ENCODE data around the gene KEAP1.
A peak's percentile ranks its signal among the peaks of the same experiment; 100 is the strongest.
"Not testable (repeated sequence)": the region's sequence is repeated elsewhere in the genome, so short reads cannot be mapped to it uniquely, and the experiment has no call there.

KEAP1 gene

DNA sequence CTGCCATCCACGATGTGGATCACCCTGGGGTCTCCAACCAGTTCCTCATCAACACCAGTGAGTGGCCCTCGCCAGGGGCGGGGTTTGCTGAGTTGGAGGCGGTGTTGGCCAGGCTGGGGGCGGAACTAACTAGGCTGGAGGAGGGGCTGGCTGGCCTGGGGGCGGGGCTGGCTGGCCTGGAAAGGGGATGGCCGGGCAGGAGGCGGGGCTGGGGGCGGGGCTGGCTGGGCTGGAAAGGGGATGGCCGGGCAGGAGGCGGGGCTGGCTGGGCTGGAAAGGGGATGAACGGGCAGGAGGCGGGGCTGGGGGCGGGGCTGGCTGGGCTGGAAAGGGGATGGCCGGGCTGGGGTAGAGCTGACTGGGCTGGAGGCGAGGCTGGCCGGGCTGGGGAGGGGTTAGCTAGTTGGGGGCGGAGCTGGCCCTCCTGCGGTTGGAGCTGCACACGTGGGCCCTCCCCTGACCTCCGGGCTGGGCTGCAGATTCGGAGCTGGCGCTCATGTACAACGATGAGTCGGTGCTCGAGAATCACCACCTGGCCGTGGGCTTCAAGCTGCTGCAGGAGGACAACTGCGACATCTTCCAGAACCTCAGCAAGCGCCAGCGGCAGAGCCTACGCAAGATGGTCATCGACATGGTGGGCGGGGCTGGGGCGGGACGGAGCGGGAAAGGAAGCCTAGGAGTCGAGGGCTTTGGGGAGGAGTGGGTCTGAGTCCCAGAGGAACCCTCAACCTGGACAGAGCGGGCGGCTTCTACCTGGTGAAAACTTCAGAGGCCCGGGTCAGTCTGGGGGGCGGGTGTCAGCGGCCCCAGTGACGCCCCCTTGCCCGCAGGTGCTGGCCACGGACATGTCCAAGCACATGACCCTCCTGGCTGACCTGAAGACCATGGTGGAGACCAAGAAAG is 41.9 kb downstream of the KEAP1 start:
- Mint-ChIP-seq H3K36me3 (peaks cover 7% of the 10 kb centered on the region), H3K27me3 (peaks cover 24% of the 10 kb centered on the region), H3K4me3 (no peak overlapping the region), H3K27ac (no peak overlapping the region), H3K4me1 (peaks cover 14% of the 10 kb centered on the region), H3K9me3 (no peaks in the 10 kb centered on the region)
- peak; percentile 90 for DNase-seq
- CTCF ChIA-PET: no interaction called here

DNA sequence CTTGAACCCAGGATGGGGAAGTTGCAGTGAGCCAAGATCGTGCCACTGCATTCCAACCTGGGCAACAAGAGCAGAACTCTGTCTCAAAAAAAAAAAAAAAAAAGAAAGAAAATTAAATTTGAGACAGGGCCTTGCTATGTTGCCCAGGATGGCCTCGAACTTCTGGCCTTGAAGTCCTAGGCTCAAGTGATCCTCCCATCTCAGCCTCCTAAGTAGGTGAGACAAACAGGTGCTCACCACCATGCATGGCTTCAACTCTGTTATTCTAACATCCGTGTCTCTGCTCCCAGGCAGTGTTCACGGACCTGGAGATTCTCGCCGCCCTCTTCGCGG is 42.5 kb downstream of the KEAP1 start:
- Mint-ChIP-seq H3K4me3 (no peak overlapping the region), H3K4me1 (peaks cover 14% of the 10 kb centered on the region), H3K27me3 (peaks cover 24% of the 10 kb centered on the region), H3K9me3 (no peaks in the 10 kb centered on the region), H3K36me3 (peaks cover 7% of the 10 kb centered on the region), H3K27ac (no peak overlapping the region)
- CTCF ChIA-PET: no interaction called here
- no peak for DNase-seq

DNA sequence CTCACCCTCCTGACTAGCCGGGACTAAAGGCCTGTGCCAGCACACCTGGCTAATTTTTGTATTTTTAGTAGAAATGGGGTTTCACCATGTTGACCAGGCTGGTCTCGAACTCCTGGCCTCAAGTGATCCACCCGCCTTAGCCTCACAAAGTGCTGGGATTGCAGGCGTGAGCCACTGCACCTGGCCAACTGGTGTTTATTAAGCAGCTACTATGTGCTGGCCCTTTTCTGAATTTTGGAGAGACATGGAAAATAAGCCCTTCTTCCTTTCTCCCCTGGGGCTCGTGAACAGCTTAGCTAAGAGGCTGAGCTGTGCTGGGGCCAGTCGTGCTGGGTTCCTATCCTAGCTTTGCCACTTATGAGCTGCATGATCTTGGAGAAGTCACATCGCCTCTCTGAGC is 44.4 kb downstream of the KEAP1 start:
- DNase-seq, H3K36me3 Mint-ChIP-seq, H3K9me3 Mint-ChIP-seq, H3K4me3 Mint-ChIP-seq, H3K27ac Mint-ChIP-seq: not testable (repeated sequence)
- CTCF ChIA-PET: interaction anchor here (1.5 kb wide), 1 partner anchor 42 kb away, joined by 5 read pairs; no protein-coding TSS in a partner anchor
- Mint-ChIP-seq H3K27me3 (peaks cover 30% of the 10 kb centered on the region), H3K4me1 (peaks cover 14% of the 10 kb centered on the region)

DNA sequence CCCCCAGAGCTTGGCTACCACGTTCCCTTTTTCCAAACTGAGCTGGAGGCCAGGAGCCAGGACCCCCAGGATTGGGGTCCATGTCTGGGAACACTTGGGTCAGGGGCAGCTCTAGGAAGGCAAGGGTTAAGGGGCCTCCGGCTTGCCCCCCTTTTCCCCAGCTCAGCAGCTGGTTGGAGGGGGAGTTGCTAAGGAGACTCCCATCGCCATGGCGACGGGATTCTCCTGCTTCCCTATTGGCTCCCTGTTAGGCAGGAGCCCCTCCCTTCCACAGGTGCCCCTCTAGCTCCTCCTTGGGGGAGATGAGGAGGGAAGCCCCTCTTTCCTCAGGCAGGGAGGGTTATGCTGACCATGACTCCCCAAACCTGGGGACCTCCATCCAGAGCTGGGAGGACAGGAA is 48.9 kb downstream of the KEAP1 start:
- no peak overlapping the region for H3K27ac Mint-ChIP-seq
- no peak overlapping the region for H3K4me3 Mint-ChIP-seq
- no peak for DNase-seq
- H3K27me3 Mint-ChIP-seq: peaks cover 12% of the 10 kb centered on the region
- peaks cover 5% of the 10 kb centered on the region for H3K36me3 Mint-ChIP-seq
- no peaks in the 10 kb centered on the region for H3K9me3 Mint-ChIP-seq
- CTCF ChIA-PET: interaction anchor here (1.1 to 1.5 kb wide), 4 partner anchors 19 to 87 kb away, joined by 3 to 5 read pairs (median 4); no protein-coding TSS in a partner anchor
- peaks cover 8% of the 10 kb centered on the region for H3K4me1 Mint-ChIP-seq

GRCh38 chr19:10453852-10454251 is 49.3 kb downstream of the KEAP1 start:
- Mint-ChIP-seq H3K4me1 (peaks cover 8% of the 10 kb centered on the region), H3K27me3 (peaks cover 16% of the 10 kb centered on the region), H3K36me3 (peaks cover 8% of the 10 kb centered on the region), H3K27ac (no peak overlapping the region), H3K4me3 (no peak overlapping the region), H3K9me3 (no peaks in the 10 kb centered on the region)
- no peak for DNase-seq
- CTCF ChIA-PET: interaction anchor here (1.1 to 1.5 kb wide), 4 partner anchors 18 to 88 kb away, joined by 3 to 5 read pairs (median 4); no protein-coding TSS in a partner anchor

- H3K4me1 Mint-ChIP-seq: peaks cover 8% of the 10 kb centered on the region
- peaks cover 9% of the 10 kb centered on the region for H3K36me3 Mint-ChIP-seq
- H3K9me3 Mint-ChIP-seq: no peaks in the 10 kb centered on the region
- no peak overlapping the region for H3K27ac Mint-ChIP-seq
- CTCF ChIA-PET: no interaction called here
- H3K4me3 Mint-ChIP-seq: no peak overlapping the region
- no peak for DNase-seq
- H3K27me3 Mint-ChIP-seq: peaks cover 19% of the 10 kb centered on the region
Observed at GRCh38 chr19:10452726-10453618, 50.2 kb downstream of the KEAP1 start.

- CTCF ChIA-PET: interaction anchor here (1.1 kb wide), 1 partner anchor 14 kb away, joined by 3 read pairs; no protein-coding TSS in a partner anchor
- Mint-ChIP-seq H3K27me3 (peaks cover 15% of the 10 kb centered on the region), H3K4me3 (no peak overlapping the region), H3K36me3 (peaks cover 11% of the 10 kb centered on the region), H3K4me1 (peaks cover 13% of the 10 kb centered on the region), H3K9me3 (no peaks in the 10 kb centered on the region), H3K27ac (no peak overlapping the region)
- DNase-seq: no peak
Observed at GRCh38 chr19:10450853-10451609, 52.1 kb downstream of the KEAP1 start.

DNA sequence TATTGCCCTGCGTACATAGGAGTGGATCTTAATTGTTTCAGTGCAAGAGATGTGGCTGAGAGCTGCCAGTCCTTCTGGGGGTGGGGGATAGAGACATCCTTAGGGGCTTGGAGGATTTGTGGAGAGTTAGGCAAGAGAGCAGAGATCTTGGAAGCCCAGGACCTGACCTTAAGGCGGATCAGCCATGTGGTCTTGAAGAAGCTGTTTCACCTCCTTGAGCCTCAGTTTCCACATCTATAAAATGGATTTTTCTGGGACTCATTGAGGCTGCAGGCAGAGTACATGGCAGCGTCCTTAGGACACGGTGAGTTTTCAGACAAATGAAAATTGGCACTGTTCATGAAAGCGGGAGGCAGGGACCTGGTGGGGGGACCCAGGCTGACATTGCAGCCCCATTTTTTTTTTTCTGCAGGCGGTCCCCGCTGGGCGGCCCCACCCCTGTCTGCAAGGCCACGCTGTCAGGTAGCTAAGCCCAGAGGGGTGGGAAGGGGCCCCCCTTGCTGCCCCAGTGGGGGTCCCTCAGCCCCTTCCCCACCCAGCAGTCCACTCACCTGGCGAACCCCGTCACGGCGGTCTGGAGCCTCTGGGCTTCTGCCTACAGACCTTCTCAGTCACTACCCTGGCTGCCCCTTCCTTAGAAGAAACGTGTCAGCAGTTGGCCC is 52.8 kb downstream of the KEAP1 start:
- Mint-ChIP-seq H3K9me3 (no peaks in the 10 kb centered on the region), H3K4me1 (peaks cover 13% of the 10 kb centered on the region), H3K27me3 (peaks cover 15% of the 10 kb centered on the region), H3K4me3 (no peak overlapping the region), H3K36me3 (peaks cover 11% of the 10 kb centered on the region), H3K27ac (no peak overlapping the region)
- CTCF ChIA-PET: interaction anchor here (1.1 kb wide), 1 partner anchor 13 kb away, joined by 3 read pairs; no protein-coding TSS in a partner anchor
- DNase-seq: no peak

- no peak overlapping the region for H3K27ac Mint-ChIP-seq
- H3K4me3 Mint-ChIP-seq: no peak overlapping the region
- H3K27me3 Mint-ChIP-seq: peaks cover 7% of the 10 kb centered on the region
- CTCF ChIA-PET: no interaction called here
- no peaks in the 10 kb centered on the region for H3K9me3 Mint-ChIP-seq
- peaks cover 11% of the 10 kb centered on the region for H3K36me3 Mint-ChIP-seq
- DNase-seq: no peak
- H3K4me1 Mint-ChIP-seq: peaks cover 13% of the 10 kb centered on the region
Observed at GRCh38 chr19:10449037-10449436, 54.1 kb downstream of the KEAP1 start.

DNA sequence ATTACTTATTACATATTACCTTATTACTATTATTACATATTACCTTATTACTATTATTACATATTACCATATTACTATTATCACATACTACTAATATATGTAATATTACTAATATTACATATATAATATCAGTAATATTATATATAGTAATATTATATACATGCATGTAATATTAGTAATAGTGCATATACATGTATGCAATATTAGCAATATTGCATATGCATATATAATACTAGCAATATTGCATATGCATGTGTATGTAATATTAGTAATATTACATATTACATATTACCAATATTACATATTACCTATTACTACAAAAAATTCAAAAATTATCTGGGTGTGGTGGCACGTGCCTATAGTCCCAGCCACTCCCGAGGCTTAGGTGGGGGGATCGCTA is 60.5 kb downstream of the KEAP1 start:
- no peak overlapping the region for H3K27ac Mint-ChIP-seq
- CTCF ChIA-PET: no interaction called here
- no peak overlapping the region for H3K4me3 Mint-ChIP-seq
- H3K27me3 Mint-ChIP-seq: peaks cover 8% of the 10 kb centered on the region
- H3K4me1 Mint-ChIP-seq: peaks cover 3% of the 10 kb centered on the region
- DNase-seq: no peak
- H3K9me3 Mint-ChIP-seq: no peaks in the 10 kb centered on the region
- H3K36me3 Mint-ChIP-seq: peaks cover 5% of the 10 kb centered on the region

DNA sequence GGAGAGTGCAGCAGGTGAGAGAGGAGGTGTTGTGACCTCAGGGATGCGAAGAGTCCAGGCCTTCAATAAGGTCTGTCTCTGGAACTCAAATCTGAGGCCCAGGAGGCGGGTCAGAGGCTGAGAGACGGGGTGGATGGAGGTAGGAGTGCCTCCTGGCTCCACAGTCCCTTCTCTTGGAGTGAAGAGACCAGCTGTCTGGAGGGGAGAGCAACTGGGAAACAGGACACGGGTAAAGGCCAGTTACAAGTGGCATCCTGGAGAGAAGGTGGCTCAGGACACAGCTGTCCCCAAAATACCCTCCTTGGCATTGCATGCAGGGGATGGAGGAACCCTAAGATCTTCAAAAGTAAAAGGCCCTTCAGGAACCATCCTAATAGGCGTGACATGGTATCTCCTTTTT is 63.6 kb downstream of the KEAP1 start:
- CTCF ChIA-PET: no interaction called here
- no peaks in the 10 kb centered on the region for H3K9me3 Mint-ChIP-seq
- H3K36me3 Mint-ChIP-seq: peaks cover 4% of the 10 kb centered on the region
- peaks cover 10% of the 10 kb centered on the region for H3K27me3 Mint-ChIP-seq
- DNase-seq: no peak
- no peak overlapping the region for H3K27ac Mint-ChIP-seq
- H3K4me1 Mint-ChIP-seq: peaks cover 12% of the 10 kb centered on the region
- H3K4me3 Mint-ChIP-seq: no peak overlapping the region

Measured in activated naive CD4-positive, alpha-beta T cell treated with anti-CD3 and anti-CD28 coated beads, Interleukin-2, amount 10 ng/mL, durations not matched to agents 7 days and 5 days (primary cell).